ENCODE measurements around the gene FAM131A.
A peak's percentile ranks its signal among the peaks of the same experiment; 100 is the strongest.

The FAM131A gene, protein sequence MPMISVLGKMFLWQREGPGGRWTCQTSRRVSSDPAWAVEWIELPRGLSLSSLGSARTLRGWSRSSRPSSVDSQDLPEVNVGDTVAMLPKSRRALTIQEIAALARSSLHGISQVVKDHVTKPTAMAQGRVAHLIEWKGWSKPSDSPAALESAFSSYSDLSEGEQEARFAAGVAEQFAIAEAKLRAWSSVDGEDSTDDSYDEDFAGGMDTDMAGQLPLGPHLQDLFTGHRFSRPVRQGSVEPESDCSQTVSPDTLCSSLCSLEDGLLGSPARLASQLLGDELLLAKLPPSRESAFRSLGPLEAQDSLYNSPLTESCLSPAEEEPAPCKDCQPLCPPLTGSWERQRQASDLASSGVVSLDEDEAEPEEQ

GRCh38 chr3:184337399-184337714 lies at the start of gene FAM131A:
Gene FAM131A (plus strand): TSS chr3:184337600. CDS start chr3:184337631, 31 bp downstream.
- no peak for DNase-seq (ENCODE audit: low spot score)

DNA sequence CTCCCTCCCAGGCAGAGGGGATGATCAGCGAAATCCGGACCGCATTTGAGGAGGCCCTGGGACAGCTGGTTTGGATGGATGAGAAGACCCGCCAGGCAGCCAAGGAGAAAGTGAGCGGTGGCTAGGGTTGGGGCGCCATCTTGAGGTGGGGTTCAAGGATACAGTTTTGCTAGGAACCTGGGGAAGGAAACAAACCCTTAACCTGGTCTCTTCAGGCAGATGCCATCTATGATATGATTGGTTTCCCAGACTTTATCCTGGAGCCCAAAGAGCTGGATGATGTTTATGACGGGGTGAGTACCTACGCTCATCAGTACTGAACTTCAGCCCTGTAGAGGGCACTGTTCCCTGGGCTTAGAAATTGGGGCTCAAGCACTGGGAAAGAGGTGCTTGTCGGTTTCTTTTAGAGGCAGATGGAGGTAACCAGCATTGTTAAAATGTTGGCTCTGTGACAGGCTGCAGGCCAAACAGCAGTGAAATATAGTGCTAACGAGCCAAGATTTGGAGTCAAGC lies 47.9 kb upstream of the FAM131A start:
- peak; percentile 75 for DNase-seq (ENCODE audit: low spot score)

GRCh38 chr3:184290331-184290730 lies 47.1 kb upstream of the FAM131A start:
- DNase-seq (ENCODE audit: low spot score) = no peak

DNA sequence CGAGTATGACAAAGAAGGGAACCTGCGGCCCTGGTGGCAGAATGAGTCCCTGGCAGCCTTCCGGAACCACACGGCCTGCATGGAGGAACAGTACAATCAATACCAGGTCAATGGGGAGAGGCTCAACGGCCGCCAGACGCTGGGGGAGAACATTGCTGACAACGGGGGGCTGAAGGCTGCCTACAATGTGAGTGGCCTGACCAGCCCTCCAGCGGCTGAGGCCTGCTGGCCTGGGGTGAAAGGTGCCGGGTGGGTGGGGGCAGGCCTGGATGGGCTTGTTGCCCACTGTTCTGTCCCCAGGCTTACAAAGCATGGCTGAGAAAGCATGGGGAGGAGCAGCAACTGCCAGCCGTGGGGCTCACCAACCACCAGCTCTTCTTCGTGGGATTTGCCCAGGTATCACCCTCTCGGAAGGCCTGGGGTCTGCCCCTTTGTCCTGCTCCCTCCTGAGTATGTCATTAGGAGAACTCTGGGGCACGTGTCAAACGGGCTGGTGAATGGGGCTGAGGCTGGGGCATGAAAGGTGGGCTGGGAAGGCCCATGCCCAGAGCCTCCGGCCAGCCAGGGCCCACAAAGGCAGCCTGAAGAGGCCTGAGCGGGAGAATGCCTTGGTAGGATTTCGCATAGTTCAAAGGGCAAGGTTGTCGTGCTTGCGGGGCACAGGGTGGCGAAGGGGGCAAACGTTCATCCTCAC lies 46.2 kb upstream of the FAM131A start:
- no peak for DNase-seq (ENCODE audit: low spot score)

GRCh38 chr3:184291738-184292445 lies 45.5 kb upstream of the FAM131A start:
- no peak for DNase-seq (ENCODE audit: low spot score)

- DNase-seq (ENCODE audit: low spot score) = no peak
Observed at GRCh38 chr3:184295771-184296170, 41.6 kb upstream of the FAM131A start.

- DNase-seq (ENCODE audit: low spot score) = no peak
Observed at GRCh38 chr3:184296616-184297015, 40.8 kb upstream of the FAM131A start.

DNA sequence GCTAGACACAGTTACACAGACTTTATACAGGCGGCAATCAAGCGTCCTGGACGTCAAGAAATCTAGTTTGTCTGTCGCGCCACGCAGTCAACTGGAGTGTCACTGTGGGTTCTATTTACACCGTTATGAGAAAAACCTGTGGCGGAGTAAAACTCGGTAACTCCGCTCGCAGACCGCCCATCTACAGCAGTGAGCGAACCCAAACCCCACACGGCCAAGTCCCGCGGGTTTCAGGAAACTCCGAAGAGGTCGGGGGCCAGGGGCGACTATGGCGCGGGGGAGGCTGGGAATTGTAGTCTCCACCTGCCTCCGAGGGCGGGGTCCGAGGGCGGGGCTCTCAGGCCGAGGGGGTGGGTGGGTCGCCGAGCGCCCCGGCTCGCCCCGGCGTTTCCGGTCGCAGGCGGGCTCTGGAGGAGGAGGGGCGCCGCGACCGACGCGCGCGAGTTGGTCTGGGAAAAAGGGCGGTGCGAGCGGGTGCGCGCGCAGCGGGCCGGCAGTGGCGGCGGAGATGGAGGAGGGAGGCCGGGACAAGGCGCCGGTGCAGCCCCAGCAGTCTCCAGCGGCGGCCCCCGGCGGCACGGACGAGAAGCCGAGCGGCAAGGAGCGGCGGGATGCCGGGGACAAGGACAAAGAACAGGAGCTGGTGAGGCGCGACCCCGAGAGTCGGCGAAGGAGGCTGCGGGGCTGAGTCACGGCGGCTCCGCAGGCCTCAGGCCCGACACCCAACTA lies 38.5 kb upstream of the FAM131A start, which contains the start of gene PSMD2:
PSMD2 (plus strand) TSS at position 483 of the 729 bp plus-strand sequence; CDS start at position 509, 26 bp downstream.
- peak; percentile 96 for DNase-seq (ENCODE audit: low spot score)

DNA sequence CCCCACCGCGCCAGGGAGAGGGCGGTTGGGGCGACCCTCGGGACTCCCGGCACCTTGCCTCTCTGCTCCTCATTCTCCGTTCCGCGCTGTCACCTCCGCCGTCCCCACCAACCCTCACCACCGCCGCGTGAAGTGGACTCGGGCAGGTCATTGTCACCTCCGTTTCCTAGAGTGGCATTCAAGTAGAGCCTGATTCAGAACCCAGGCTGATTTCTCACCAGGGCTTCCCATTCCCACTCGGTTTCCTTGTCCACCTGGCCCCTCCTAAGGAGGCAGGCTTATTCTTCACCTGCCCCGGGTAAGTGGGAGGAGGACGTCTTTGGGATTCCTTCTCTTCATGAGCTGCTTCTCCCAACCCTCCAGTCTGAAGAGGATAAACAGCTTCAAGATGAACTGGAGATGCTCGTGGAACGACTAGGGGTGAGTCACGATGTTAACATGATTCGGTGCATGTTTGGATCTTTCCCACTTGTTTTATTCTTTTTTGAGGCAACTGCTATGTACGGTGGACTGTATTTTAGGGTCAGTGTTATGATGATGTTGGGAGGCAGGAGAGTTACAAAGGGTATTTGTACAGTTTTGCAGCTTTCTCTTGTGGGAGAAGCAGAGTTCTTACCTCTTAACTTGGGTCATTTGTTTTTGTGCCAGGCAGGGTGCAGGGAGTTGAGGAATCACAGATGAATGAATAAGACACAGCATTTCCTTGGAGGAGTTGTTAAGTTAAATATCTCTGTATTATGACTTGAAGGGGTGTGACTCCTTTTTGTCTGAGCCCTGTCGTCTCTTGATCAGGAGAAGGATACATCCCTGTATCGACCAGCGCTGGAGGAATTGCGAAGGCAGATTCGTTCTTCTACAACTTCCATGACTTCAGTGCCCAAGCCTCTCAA lies 37.7 kb upstream of the FAM131A start:
- DNase-seq (ENCODE audit: low spot score) = no peak

DNA sequence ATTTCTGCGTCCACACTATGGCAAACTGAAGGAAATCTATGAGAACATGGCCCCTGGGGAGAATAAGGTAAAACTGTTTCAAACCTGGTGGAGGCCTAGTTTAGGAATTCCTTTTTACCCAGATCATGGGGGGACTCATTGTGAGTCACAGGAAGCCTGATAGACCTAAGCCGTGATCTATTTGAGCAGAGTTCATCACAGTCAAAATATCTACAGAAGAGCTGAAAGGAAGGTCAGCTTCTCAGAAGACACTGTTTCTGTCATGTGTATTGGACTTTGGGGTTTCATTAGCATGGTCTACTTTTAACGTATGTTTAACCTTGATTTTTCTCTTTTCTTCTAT lies 37.1 kb upstream of the FAM131A start:
- DNase-seq (ENCODE audit: low spot score) = no peak

- DNase-seq (ENCODE audit: low spot score) = no peak
Observed at GRCh38 chr3:184305577-184305976, 31.8 kb upstream of the FAM131A start.

DNA sequence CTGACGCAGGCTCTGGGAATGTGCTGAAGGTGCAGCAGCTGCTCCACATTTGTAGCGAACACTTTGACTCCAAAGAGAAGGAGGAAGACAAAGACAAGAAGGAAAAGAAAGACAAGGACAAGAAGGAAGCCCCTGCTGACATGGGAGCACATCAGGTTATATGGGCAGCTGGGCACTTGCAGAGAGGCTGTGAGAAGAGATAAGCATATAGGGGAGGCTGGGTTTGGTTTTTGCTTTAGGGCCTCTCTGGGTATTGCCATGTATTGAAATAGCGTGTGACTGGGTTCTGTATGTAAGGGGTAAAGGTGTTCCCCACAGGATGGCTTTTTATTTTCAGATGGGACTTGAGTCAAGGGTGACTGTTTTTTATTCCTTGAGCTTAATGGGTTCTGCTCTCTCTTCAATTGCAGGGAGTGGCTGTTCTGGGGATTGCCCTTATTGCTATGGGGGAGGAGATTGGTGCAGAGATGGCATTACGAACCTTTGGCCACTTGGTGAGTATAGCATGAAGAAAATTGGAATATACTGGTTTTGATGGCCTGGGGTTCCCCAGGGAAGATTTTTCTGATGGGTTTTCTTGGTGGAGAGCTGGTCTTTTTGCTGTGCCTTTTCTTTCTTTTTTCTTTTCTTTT lies 30.9 kb upstream of the FAM131A start:
- no peak for DNase-seq (ENCODE audit: low spot score)

DNA sequence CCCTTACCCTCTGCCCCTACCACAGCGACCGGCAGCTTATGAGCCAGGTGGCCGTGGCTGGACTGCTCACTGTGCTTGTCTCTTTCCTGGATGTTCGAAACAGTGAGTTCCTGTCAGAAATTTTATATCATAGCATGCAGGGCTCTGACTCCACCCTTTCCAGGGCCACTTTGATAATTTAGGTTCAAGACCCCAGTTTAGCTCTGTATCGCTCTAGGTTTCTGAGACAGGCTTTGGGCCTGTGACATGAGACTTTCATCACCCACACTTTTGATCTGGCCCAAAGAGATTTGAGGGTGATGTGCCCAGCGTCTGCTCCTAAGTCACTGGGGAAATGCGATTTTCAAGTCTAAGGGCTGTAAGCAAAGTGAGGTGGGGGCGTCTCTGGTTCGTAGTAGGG lies 29.5 kb upstream of the FAM131A start:
- no peak for DNase-seq (ENCODE audit: low spot score)

DNA sequence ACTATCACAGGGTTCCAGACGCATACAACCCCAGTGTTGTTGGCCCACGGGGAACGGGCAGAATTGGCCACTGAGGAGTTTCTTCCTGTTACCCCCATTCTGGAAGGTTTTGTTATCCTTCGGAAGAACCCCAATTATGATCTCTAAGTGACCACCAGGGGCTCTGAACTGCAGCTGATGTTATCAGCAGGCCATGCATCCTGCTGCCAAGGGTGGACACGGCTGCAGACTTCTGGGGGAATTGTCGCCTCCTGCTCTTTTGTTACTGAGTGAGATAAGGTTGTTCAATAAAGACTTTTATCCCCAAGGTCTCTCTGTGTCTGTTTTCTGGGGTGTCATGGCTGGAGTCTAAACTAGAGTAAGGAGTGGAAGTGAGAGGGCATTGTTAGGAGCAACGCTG lies 28.7 kb upstream of the FAM131A start:
- DNase-seq (ENCODE audit: low spot score) = no peak

- DNase-seq (ENCODE audit: low spot score) = no peak
Observed at GRCh38 chr3:184311633-184312032, 25.8 kb upstream of the FAM131A start.

DNA sequence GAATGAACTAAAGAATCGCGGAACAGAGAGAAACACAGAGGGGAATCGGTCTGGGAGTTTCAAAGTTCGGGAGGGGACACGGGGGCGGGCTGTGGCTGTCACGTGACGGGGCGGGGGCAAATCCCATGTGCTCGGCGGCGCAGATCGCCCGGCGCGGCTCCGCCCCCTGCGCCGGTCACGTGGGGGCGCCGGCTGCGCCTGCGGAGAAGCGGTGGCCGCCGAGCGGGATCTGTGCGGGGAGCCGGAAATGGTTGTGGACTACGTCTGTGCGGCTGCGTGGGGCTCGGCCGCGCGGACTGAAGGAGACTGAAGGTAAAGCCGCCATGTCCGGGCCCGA lies 23.1 kb upstream of the FAM131A start, which contains the start of gene EIF4G1:
EIF4G1 (plus strand) TSS at position 244 of the 337 bp plus-strand sequence. CDS start 1,191 bp downstream, outside the sequence.
- DNase-seq (ENCODE audit: low spot score) = peak; percentile 97

GRCh38 chr3:184314700-184315542 lies 22.5 kb upstream of the FAM131A start:
- peak; percentile 56 for DNase-seq (ENCODE audit: low spot score)

DNA sequence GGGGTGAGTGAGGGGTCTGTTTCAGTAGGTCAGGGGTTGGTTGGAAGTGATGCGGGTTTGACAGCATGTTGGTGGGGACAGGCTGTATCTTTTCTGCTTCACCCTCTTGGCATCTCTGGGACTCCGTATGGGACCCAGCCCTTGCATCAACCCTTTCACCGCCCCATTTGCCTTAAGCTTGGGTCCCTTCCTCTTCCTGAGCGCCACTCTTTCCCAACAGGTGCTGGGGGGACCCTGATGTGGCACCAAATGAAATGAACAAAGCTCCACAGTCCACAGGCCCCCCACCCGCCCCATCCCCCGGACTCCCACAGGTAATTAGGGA lies 21.9 kb upstream of the FAM131A start:
- DNase-seq (ENCODE audit: low spot score) = no peak

DNA sequence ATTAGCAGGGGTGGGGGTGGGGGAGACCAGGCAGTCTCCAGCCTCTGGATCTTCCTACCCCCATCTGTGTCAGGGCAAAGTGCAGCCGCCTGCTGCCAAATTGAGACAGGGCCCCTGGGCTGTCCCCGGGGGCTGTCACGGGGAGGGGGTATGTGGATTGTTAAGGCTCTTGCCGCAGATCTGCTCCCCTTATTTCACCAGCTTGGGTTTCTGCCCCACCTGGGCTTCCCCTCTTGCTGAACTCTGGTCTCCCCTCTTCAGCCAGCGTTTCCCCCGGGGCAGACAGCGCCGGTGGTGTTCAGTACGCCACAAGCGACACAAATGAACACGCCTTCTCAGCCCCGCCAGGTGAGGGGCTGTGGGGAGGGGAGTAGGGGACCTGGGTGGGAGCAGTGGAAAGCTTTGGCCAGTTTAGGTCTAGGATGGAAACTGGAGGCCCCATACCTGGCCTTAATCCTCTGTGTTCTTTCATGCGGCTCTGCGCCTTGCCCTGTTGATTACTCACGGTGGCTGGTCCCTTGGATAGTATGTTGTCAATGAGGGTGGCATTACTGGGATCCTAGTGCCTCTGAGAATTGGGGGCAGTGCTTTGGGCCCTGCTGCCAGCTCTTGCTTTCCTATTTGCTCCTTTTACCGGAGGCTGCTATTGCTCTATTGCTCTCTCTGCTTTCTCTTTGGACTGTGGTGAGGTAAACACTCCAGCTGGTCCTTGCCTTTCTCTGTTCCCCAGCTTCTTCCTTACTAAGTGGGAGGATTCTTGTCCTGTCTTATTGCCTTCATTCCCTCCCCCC lies 21.3 kb upstream of the FAM131A start:
- DNase-seq (ENCODE audit: low spot score) = no peak

All from COLO829 (cell line).